Kidney (tissue), 22 donors: ENCODE results near the gene DNAJC5G. TPM values are rescaled to one million over a fixed set of nuclear protein-coding genes. Genes with fewer than 3 reads are reported as not detected.

Experiments used
- DNase-seq, 5 donors: peaks; one replicate each; pipeline ENCODE4 v3.0.0-alpha.2; 2013 to 2020
- FAIRE-seq: peaks from 2 replicates; lab custom pipeline; 2012; peaks lifted over from hg19 to GRCh38; lab: Jason Lieb, UNC
- H3K27ac ChIP-seq, 2 donors: one replicate each; pipeline ENCODE4 v1.7.0; 2013; ENCODE audit warnings: low read depth in 2 of 2, low read length in 2 of 2, inconsistent platforms in 1 of 2
- H3K27me3 ChIP-seq: one replicate; pipeline ENCODE4 v1.7.1; 2013; ENCODE audit warnings: low read length, inconsistent platforms; ENCODE audit not compliant: control insufficient read depth, insufficient read depth
- H3K36me3 ChIP-seq, 3 donors: one replicate each; pipeline versions ENCODE4 v1.7.0 to v1.7.1; 2013; ENCODE audit warnings: low read length in 3 of 3, control low read depth in 1 of 3, inconsistent platforms in 1 of 3; ENCODE audit not compliant: insufficient read depth in 3 of 3, control insufficient read depth in 2 of 3
- H3K4me1 ChIP-seq, 3 donors: one replicate each; pipeline versions ENCODE4 v1.7.0 to v1.7.1; 2013; ENCODE audit warnings: low read length in 3 of 3, inconsistent platforms in 1 of 3, low read depth in 1 of 3; ENCODE audit not compliant: control insufficient read depth in 2 of 3, insufficient read depth in 2 of 3
- H3K4me3 ChIP-seq, 3 donors: one replicate each; pipeline versions ENCODE4 v1.7.0 to v1.8.1; 2013; ENCODE audit warnings: low read length in 3 of 3, control low read depth in 1 of 3, inconsistent platforms in 1 of 3
- H3K9ac ChIP-seq, 3 donors: one replicate each; pipeline versions ENCODE4 v1.7.0 to v1.7.1; 2013; ENCODE audit warnings: low read length in 3 of 3, control low read depth in 1 of 3, inconsistent platforms in 1 of 3
- H3K9me3 ChIP-seq, 3 donors: one replicate each; pipeline versions ENCODE4 v1.7.0 to v1.7.1; 2013; ENCODE audit warnings: low read length in 3 of 3, control low read depth in 1 of 3, inconsistent platforms in 1 of 3; ENCODE audit not compliant: control insufficient read depth in 2 of 3, insufficient read depth in 1 of 3
- CTCF ChIP-seq: IDR thresholded peaks from 3 replicates; pipeline ENCODE4 v1.5.1; 2012; ENCODE audit warnings: mild to moderate bottlenecking, moderate library complexity, borderline replicate concordance; ENCODE audit not compliant: insufficient read depth; ENCODE audit errors: extremely low read depth
- intact Hi-C: fragments of 100-400 bp; cut with DNase I; formaldehyde crosslinking; loops from one replicate; pipeline ENCODE4 v1.11.1; 2022
- long read RNA-seq, 10 donors: library from polyadenylated mRNA in 1 of 10; unstranded in 1 of 10; transcript quantifications; one replicate each; pipeline ENCODE4 v2.0.0 and lab custom pipeline, GENCODE V29; 2021 to 2026
- polyA plus RNA-seq: library from polyadenylated mRNA; stranded (reverse); fragments of 350-450 nt; fragmentation: Illumina TruSeq; extraction: RNeasy Lipid Tissue Mini Kit (QIAGEN cat#74804); gene quantifications from one replicate; pipeline ENCODE4 v1.2.3, GENCODE V29; 2014; ENCODE audit warnings: low read depth, low replicate concordance; ENCODE audit not compliant: insufficient read depth
- total RNA-seq: library from RNA; stranded (reverse); fragmentation: NEBNext Ultra II Directional; extraction: Animal tissue kit (Norgen Biotek cat#: 25700); gene quantifications from one replicate; pipeline ENCODE4 v1.2.1, GENCODE V29; 2021
- donor health status: control.
- donor health status: control.
- donor health status: control.
- donor health status: control.
- donor health status: control.
- donor health status: DM: yes; HTN: yes; CAD: no.
- donor health status: Normal renal cell carcinoma (clear cell type).

Gene DNAJC5G, protein sequence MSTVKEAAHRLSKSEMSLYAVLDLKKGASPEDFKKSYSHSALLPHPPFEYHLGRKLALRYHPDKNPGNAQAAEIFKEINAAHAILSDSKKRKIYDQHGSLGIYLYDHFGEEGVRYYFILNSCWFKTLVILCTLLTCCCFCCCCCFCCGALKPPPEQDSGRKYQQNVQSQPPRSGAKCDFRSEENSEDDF
- total RNA-seq = not detected
- polyA plus RNA-seq = not detected
- long read RNA-seq, donor 1 = 0 reads
- long read RNA-seq, donor 2 = 0 reads
- long read RNA-seq, donor 3 = 0 reads
- long read RNA-seq, donor 4 = 0 reads
- long read RNA-seq, donor 5 = 0 reads
- long read RNA-seq, donor 6 = 0 reads
- long read RNA-seq, donor 7 = 0 reads
- long read RNA-seq, donor 8 = 0 reads
- long read RNA-seq, donor 9 = 0 reads
- long read RNA-seq, donor 10, partial matches to known transcripts = 0 of 1 reads
- long read RNA-seq, donor 10, other reads (novel, unspliced or antisense) = 0 of 1 reads

- Histone ChIP-seq H3K4me1 (no peaks in the 10 kb centered on the region), H3K9me3 (no peaks in the 10 kb centered on the region), H3K27me3 (no peaks in the 10 kb centered on the region), H3K4me3 (no peak within 1 kb of the TSS), H3K36me3 (no peaks in the 10 kb centered on the region), H3K9ac (no peak within 1 kb of the TSS), H3K27ac (no peak within 1 kb of the TSS)
- TF ChIP-seq CTCF = no peak
- intact Hi-C loops = loop anchor here (10.0 kb wide), 1 partner anchor 331 kb away; no protein-coding TSS in a partner anchor
- FAIRE-seq (no peak), DNase-seq (no peak)
These were observed at the start of gene DNAJC5G for GRCh38 chr2:27275211-27276150. DNAJC5G (plus strand) TSS chr2:27275433; CDS start chr2:27276729, 1,296 bp downstream.

GRCh38 chr2:27225526-27225925, 49.7 kb upstream of the DNAJC5G start:
- DNase-seq (no peak), FAIRE-seq (no peak)
- intact Hi-C loops = no loop called here
- Histone ChIP-seq H3K9me3 (no peaks in the 10 kb centered on the region), H3K9ac (no peak overlapping the region), H3K27me3 (no peaks in the 10 kb centered on the region), H3K4me1 (no peaks in the 10 kb centered on the region), H3K27ac (no peak overlapping the region), H3K36me3 (peaks cover 4 to 44% (median 27%) of the 10 kb centered on the region in 3 donors), H3K4me3 (no peak overlapping the region)
- TF ChIP-seq CTCF = no peak

DNA sequence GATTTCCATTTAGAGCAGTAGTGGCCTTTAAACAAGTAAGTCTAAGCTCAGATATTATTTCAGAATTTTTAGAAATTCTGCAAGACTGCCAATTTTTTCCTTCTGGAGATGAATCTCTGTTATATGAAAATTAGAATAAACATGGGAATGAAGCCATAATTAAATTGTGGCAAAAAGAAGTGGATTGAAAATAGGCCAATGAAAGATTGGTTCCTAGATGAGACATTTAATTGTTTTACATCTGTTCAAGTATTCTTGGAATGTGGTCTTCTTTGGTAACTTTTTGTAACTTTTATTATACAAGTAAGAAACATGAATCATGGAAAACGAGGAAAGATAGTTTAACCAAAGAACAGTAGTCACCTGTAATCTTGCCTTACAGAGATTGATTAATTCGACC, 47.7 kb upstream of the DNAJC5G start:
- intact Hi-C loops = no loop called here
- DNase-seq (no peak), FAIRE-seq (no peak)
- no peak overlapping the region for H3K27ac ChIP-seq
- no peak overlapping the region for H3K9ac ChIP-seq
- no peak overlapping the region for H3K4me3 ChIP-seq
- no peaks in the 10 kb centered on the region for H3K9me3 ChIP-seq
- peaks cover 7 to 48% (median 36%) of the 10 kb centered on the region in 3 donors for H3K36me3 ChIP-seq
- no peaks in the 10 kb centered on the region for H3K4me1 ChIP-seq
- no peak for TF ChIP-seq CTCF
- H3K27me3 ChIP-seq = no peaks in the 10 kb centered on the region
